ENCODE results near the gene TENT5C. TPM values are rescaled to one million over a fixed set of nuclear protein-coding genes. Genes with fewer than 3 reads are reported as not detected.

Gene TENT5C
- total RNA-seq, 1 donor from 2014 or later = 8.6 TPM

GRCh38 chr1:117652421-117652820 is 46.6 kb downstream of the TENT5C start:
- intact Hi-C loops (cut with micrococcal nuclease) = no loop called here

- intact Hi-C loops (cut with micrococcal nuclease) = no loop called here
Observed at GRCh38 chr1:117653195-117653594, 47.3 kb downstream of the TENT5C start.

DNA sequence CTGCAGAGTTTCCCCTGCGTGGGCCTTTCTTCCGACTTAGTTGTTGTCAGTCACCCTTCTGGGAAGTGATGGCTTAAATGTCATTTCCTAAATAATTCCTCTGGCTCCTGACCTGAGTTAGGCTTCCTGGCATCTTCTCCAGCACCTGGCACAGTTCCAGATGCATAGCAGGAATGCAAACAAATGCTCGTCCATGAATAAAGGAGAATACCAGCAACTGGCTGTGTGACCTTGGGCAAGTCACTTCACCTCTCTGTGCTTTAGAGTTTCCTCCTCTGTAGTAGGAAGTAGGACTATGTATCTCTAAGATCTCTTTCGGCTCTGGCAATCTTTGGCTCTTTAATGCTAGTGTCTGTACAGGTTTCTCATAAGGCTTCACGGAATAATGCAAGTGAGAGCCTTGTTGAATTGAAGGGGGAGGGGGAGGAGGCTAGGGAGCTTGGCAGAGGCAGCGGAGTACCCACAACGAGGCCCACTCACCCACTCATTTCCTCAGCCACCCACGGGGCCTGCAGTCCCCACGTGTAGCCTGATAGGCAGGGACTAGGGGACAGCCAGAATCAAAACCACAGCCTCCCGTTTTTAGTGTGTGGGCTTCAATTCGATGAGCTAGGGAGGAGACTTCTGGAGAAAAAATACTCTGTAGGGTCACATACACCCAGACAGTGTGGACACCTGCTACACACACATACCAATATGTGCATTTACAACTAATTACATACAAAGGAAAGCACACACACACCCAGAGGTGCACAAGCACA is 48.1 kb downstream of the TENT5C start:
- intact Hi-C loops (cut with micrococcal nuclease) = no loop called here

- intact Hi-C loops (cut with micrococcal nuclease) = loop anchor here (5.0 kb wide), 1 partner anchor 287 kb away; the partner anchor contains the start of gene MAN1A2
Observed at GRCh38 chr1:117654493-117655219, 48.8 kb downstream of the TENT5C start.

DNA sequence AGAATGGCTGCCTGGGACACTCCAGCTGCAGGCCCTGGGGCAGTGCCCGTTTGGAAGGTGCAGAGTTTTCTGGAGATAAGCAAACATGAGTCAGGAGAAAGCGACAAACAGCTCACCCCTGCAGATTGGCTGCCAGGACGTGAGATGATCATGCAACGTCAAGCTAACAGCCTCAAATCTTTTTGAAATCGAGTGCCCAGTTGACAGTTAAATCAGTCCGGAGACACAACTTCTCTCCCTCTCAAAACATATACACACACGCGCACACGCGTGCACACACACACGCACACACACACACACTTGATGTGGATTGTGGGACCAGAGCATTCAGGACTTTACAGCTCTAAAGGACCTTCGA is 49.4 kb downstream of the TENT5C start:
- intact Hi-C loops (cut with micrococcal nuclease) = loop anchor here (5.0 kb wide), 1 partner anchor 288 kb away; the partner anchor contains the start of gene MAN1A2

DNA sequence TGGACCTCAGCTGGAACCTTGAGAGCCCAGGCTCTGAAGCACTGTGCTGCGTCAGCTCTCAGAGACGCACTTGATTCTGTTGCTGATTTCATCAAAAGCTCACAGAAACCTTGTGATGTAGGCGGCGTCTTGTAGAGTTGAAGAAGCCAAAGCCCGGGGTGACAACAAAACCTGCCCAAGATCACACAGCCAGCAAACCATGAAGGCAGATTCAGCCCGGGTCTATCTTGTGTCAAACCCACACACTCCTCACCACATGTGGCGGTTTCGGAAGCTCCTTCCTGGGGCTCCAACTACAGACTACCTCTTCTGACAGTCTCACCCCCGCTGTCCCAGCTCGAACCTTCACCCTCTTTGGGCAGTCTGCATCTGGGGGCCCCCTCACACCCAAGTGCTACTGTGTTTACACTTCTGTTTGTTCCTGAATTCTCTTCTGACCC is 50.4 kb downstream of the TENT5C start:
- intact Hi-C loops (cut with micrococcal nuclease) = loop anchor here (1.0 to 5.0 kb wide), 3 partner anchors 8 to 289 kb away; partner anchors contain the start of gene MAN1A2

- intact Hi-C loops (cut with micrococcal nuclease) = loop anchor here (5.0 kb wide), 1 partner anchor 290 kb away; the partner anchor contains the start of gene MAN1A2
Observed at GRCh38 chr1:117657031-117657430, 51.2 kb downstream of the TENT5C start.

DNA sequence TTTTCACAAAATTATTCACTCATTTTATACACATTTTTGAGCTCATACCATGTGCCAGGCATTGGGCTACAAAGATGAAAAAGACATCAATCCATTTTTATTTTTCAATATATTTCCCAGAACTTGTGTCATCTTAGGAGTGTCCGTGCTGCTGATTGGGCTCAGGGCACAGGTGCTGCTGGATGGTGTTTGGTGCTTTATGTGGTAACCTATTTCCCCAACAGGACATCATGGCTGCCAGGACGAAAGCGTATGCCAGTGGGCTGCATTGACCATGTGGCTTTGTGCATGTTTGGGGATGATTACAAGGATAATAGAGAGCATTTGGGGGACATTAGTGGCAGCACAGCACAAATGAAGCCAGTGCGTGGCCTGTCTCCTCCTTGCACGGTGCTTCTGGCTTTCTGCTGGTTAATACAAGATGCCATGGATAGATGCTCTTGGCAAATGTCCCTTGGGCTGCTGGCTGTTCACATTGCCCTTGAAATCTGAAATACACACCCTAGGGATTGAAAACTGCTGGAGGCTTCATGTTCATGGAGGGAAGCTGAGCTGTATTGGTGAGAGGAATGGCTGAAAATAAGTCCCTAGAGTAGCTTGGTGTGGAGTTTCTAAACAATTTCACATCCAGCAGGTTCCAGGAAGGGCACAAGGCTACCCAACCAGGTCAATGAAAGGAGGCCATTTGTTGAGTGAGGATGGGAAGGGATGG is 52.3 kb downstream of the TENT5C start:
- intact Hi-C loops (cut with micrococcal nuclease) = loop anchor here (2.0 to 5.0 kb wide), 2 partner anchors 77 to 291 kb away; partner anchors contain the start of gene MAN1A2

DNA sequence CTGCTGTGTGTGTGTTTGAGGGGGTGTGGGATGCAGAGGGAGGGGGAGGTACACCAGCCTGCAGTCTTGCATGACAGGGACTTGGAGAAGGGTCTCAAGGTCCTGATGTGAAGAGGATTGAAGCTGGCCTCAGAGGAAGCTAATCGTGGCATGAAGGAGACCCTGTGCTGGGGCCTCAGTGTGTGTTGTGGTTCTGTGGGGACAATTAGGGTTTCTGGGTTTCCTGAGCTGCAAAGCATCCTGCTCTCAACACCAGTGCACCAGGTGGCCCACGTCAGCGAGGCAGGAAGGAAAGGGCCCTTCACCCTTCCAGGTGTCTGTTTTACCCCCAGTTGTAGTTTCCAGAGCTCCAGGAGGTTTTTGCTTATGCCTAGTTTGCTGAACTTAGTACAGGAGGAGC is 52.8 kb downstream of the TENT5C start:
- intact Hi-C loops (cut with micrococcal nuclease) = loop anchor here (2.0 to 5.0 kb wide), 2 partner anchors 76 to 291 kb away; partner anchors contain the start of gene MAN1A2

DNA sequence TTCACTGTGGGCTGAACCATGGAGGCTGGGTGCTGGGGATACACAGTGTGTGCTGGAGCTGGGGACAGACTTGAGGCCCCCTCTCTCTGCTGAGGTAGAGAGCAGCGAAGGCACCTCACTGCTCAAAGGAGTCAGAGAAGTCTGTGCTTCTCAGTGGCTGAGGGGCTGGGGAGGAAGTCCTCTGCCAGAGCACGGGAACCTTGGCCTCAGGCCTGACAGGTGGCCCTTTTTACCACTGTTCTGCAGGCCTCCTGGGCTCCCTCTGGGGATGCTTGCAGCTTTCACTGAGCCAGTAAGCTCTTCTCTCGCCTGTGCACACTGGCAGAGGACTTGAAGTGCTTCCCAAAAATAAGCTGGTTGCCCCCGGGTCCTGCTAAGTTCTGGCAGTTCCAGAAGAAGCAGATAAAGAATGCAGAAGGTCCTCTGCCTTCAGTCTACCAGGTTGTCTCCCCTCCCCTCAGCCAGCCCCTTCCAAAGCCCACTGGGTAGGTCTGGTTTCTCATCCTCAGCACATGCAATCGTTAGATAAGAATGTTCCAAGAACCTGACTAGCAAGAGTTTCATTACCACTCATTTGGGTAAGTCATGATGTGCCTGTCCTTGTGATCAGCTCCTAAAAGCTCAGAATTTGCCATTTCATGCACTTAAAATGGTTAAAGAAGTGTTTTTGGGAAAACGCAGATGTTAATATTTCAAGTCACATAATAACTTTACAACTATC is 53.9 kb downstream of the TENT5C start:
- intact Hi-C loops (cut with micrococcal nuclease) = loop anchor here (2.0 to 10.0 kb wide), 5 partner anchors 75 to 1287 kb away; partner anchors contain the start of genes ATP1A1, MAN1A2, TRIM45 and TTF2

GRCh38 chr1:117660271-117660965 is 54.6 kb downstream of the TENT5C start:
- intact Hi-C loops (cut with micrococcal nuclease) = loop anchor here (2.0 to 10.0 kb wide), 3 partner anchors 536 to 1288 kb away; partner anchors contain the start of genes ATP1A1, TRIM45 and TTF2

- intact Hi-C loops (cut with micrococcal nuclease) = loop anchor here (2.0 to 10.0 kb wide), 3 partner anchors 536 to 1288 kb away; partner anchors contain the start of genes ATP1A1, TRIM45 and TTF2
Observed at GRCh38 chr1:117661027-117661426, 55.2 kb downstream of the TENT5C start.

- intact Hi-C loops (cut with micrococcal nuclease) = loop anchor here (10.0 kb wide), 2 partner anchors 538 to 598 kb away; partner anchors contain the start of genes TRIM45 and TTF2
Observed at GRCh38 chr1:117662667-117663066, 56.8 kb downstream of the TENT5C start.

DNA sequence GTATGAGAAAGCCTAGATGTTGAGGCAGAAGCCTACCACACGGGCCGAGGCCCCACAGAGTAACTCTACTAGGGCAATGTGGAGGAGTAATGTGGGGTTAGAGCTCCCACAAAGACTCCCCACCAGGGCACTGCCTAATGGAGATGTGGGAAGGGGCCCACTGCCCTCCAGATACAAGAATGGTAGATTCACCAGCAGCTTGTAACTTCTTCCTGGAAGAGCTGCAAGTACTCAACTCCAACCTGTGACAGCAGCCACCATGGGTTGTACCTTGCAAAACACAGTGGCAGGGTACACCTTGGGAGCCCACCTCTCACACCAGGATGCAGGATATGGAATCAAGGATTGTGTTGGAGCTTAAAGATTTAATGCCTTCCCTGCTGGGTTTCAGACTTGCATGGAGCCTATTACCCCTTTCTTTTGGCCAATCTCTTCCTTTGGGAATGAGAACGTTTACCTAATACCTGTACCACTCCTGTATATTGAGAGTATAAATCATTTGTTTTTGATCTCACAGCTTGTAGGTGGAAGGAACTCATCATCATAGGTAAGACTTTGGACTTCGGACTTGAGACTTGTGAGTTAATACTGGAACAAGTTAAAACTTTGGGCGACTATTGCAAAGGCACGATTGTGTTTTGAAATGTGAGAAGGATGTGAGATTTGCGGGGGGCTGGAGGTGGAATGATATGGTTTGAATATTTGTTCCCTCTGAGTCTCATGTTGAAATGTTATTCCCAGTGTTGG is 57.5 kb downstream of the TENT5C start:
- intact Hi-C loops (cut with micrococcal nuclease) = loop anchor here (10.0 kb wide), 2 partner anchors 539 to 599 kb away; partner anchors contain the start of genes TRIM45 and TTF2

DNA sequence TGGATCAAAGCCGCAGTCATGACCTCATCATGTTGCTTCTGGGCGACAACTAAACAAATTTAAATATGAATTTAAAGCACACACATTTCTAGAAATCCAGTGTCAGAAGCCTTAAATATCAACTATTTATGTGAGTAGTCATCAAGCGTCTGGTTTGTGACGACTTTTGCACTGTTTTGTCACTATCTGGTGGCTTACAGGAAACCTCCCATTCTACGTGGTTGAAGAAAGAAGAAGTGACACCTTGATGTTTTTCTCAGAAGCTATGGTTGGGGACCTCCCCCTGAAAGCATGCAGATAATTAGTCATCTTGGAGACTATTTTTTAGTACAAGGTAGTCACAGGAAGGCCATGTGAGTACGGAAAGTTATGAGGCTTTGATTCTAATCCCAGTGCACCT is 58.5 kb downstream of the TENT5C start:
- intact Hi-C loops (cut with micrococcal nuclease) = loop anchor here (1.0 to 10.0 kb wide), 5 partner anchors 8 to 900 kb away; partner anchors contain the start of genes TRIM45 and TTF2

GRCh38 chr1:117665556-117666270 is 59.9 kb downstream of the TENT5C start:
- intact Hi-C loops (cut with micrococcal nuclease) = loop anchor here (2.0 to 10.0 kb wide), 3 partner anchors 541 to 901 kb away; partner anchors contain the start of genes TRIM45 and TTF2

DNA sequence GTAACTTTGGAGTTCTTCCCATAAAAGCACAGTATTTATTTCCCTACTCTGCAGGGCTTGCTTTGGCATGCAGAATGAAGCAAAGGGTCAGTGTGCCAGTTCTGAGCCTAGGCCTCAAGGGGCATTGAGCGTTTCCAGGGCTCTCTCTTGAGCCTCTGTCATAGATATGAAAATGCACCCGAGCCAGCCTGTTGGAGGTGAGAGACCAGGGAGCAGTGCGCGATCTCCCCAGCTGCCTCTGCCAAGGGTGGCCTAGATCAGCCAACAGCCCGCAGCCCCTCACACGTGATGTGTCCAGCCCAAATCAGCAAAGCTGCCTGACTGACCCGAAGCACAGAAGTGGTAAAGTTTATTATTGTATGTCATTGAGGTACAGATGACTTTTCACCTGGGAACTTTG is 63.7 kb downstream of the TENT5C start:
- intact Hi-C loops (cut with micrococcal nuclease) = loop anchor here (10.0 kb wide), 2 partner anchors 545 to 605 kb away; partner anchors contain the start of genes TRIM45 and TTF2

Measured in T-helper 2 cell treated with Interferon-gamma antibody and Interleukin-4, amounts not matched to agents 100 ng/mL and 5 ng/mL, for 36 hours (primary cell).